Gastroesophageal sphincter (tissue), 4 donors: ENCODE measurements around the gene IL33. TPM values are rescaled to one million over a fixed set of nuclear protein-coding genes. Genes with fewer than 3 reads are reported as not detected.

Source experiments
- ATAC-seq: fragments of 150-250 bp; one replicate; pipeline ENCODE4 v1.9.1; 2016; ENCODE audit warnings: mild to moderate bottlenecking, moderate library complexity
- H3K27ac ChIP-seq, 4 donors: fragments of 200-600 bp; sonication (generic) in 3 of 4; 1 replicate in 3 of 4; 2 replicates in 1 of 4; pipeline ENCODE4 v1.5.1; 2016 to 2019
- H3K27me3 ChIP-seq: fragments of 200-600 bp; sonication (generic); one replicate; pipeline ENCODE4 v1.5.1; 2019
- H3K36me3 ChIP-seq, 2 donors: fragments of 200-600 bp; sonication (generic); one replicate each; pipeline ENCODE4 v1.5.1; 2019; ENCODE audit warnings: control low read depth in 1 of 2
- H3K4me1 ChIP-seq, 3 donors: fragments of 200-600 bp; sonication (generic); 1 replicate in 2 of 3; 2 replicates in 1 of 3; pipeline ENCODE4 v1.5.1; 2016 to 2019; ENCODE audit warnings: control low read depth in 2 of 3
- H3K4me3 ChIP-seq, 2 donors: fragments of 200-600 bp; sonication (generic); one replicate each; pipeline ENCODE4 v1.5.1; 2019; ENCODE audit warnings: mild to moderate bottlenecking in 1 of 2, moderate library complexity in 1 of 2
- H3K9me3 ChIP-seq, 3 donors: fragments of 200-600 bp; sonication (generic); one replicate each; pipeline ENCODE4 v1.5.1; 2017 to 2019; ENCODE audit warnings: control low read depth in 2 of 3
- CTCF ChIP-seq, 4 experiments: fragments of 200-600 bp in 2 of 4; fragments of 450-650 bp in 2 of 4; sonication (generic) in 1 of 4; IDR thresholded peaks; one replicate each; pipeline ENCODE4 v1.5.1; 2017 to 2019; ENCODE audit warnings: antibody characterized with exemption in 4 of 4, mild to moderate bottlenecking in 2 of 4, moderate library complexity in 2 of 4
- EP300 ChIP-seq: sonication (generic); formaldehyde crosslinking; IDR thresholded peaks from one replicate; pipeline ENCODE4 v1.6.1; 2017; ENCODE audit warnings: antibody characterized with exemption, mild to moderate bottlenecking
- POLR2A ChIP-seq, 2 donors: fragments of 450-650 bp; IDR thresholded peaks; one replicate each; pipeline ENCODE4 v1.6.1; 2017; ENCODE audit warnings: antibody characterized with exemption in 2 of 2, mild to moderate bottlenecking in 2 of 2, moderate library complexity in 1 of 2
- POLR2AphosphoS5 ChIP-seq: sonication (generic); formaldehyde crosslinking; IDR thresholded peaks from one replicate; pipeline ENCODE4 v1.6.1; 2017; ENCODE audit warnings: antibody characterized with exemption
- WGBS, 2 donors: methylation state at CpG; one replicate each; pipeline ENCODE4 v1.1.5; 2018; ENCODE audit warnings: low coverage in 1 of 2; 5-methylcytosine and 5-hydroxymethylcytosine counted together
- total RNA-seq, 4 donors: library from RNA; depleted of rRNA; stranded (reverse); fragments of >200 nt; gene quantifications; one replicate each; pipeline ENCODE4 v1.1.0, GENCODE V29; 2016

IL33 gene
- total RNA-seq, 4 donors from 2014 or later = 43.6 to 145 (median 77.8) TPM

- WGBS, 2 donors = 46 to 52% methylated on average over 3 of the region's 3 CpGs
- H3K4me3 ChIP-seq = no peak overlapping the region
- H3K27ac ChIP-seq = peak overlapping the region; percentile 69 to 89 (median 82)
- H3K36me3 ChIP-seq = no peaks in the 10 kb centered on the region
- no peak for ATAC-seq
- no peaks in the 10 kb centered on the region for H3K9me3 ChIP-seq
- TF ChIP-seq EP300 = no peak
- TF ChIP-seq POLR2AphosphoS5 = no peak
- no peak for TF ChIP-seq POLR2A (IDR thresholded peaks at IDR 0.05)
- TF ChIP-seq CTCF (IDR thresholded peaks at IDR 0.05) = no peak
- no peaks in the 10 kb centered on the region for H3K27me3 ChIP-seq
- peaks cover 10 to 31% (median 13%) of the 10 kb centered on the region in 3 donors for H3K4me1 ChIP-seq
Observed at GRCh38 chr9:6271508-6272228, 56.1 kb downstream of the IL33 start.

GRCh38 chr9:6272229-6272598, 56.6 kb downstream of the IL33 start:
- H3K4me3 ChIP-seq = no peak overlapping the region
- TF ChIP-seq POLR2AphosphoS5 (peak; percentile 94), POLR2A (IDR thresholded peaks at IDR 0.05) (no peak)

GRCh38 chr9:6277417-6277816, 61.8 kb downstream of the IL33 start:
- no peak for TF ChIP-seq POLR2A (IDR thresholded peaks at IDR 0.05)
- no peak for TF ChIP-seq CTCF (IDR thresholded peaks at IDR 0.05)
- Histone ChIP-seq H3K36me3 (no peaks in the 10 kb centered on the region), H3K4me1 (peaks cover 5 to 13% (median 6%) of the 10 kb centered on the region in 3 donors), H3K9me3 (no peaks in the 10 kb centered on the region), H3K27ac (no peak overlapping the region), H3K4me3 (no peak overlapping the region), H3K27me3 (no peaks in the 10 kb centered on the region)
- ATAC-seq = no peak
- WGBS, 2 donors = 42 to 67% methylated on average over 2 to 3 of the region's 3 CpGs

More at GRCh38 chr9:6272229-6272598, 56.6 kb downstream of the IL33 start:
- H3K36me3 ChIP-seq = no peaks in the 10 kb centered on the region
- H3K27ac ChIP-seq = peak overlapping the region; percentile 69 to 89 (median 82)
- no peaks in the 10 kb centered on the region for H3K9me3 ChIP-seq
- peaks cover 10 to 31% (median 13%) of the 10 kb centered on the region in 3 donors for H3K4me1 ChIP-seq
- H3K27me3 ChIP-seq = no peaks in the 10 kb centered on the region
- ATAC-seq = peak; percentile 98

GRCh38 chr9:6301858-6302257, 86.3 kb downstream of the IL33 start:
- no peaks in the 10 kb centered on the region for H3K36me3 ChIP-seq
- no peak overlapping the region for H3K4me3 ChIP-seq
- H3K27me3 ChIP-seq = no peaks in the 10 kb centered on the region
- no peak overlapping the region for H3K27ac ChIP-seq
- TF ChIP-seq CTCF (IDR thresholded peaks at IDR 0.05) = no peak
- TF ChIP-seq POLR2A (IDR thresholded peaks at IDR 0.05) = no peak
- no peak for TF ChIP-seq POLR2AphosphoS5
- no peak for TF ChIP-seq EP300
- ATAC-seq = no peak
- no peaks in the 10 kb centered on the region for H3K9me3 ChIP-seq
- 0 to 6% methylated on average over 2 of the region's 2 CpGs for WGBS, 2 donors
- H3K4me1 ChIP-seq = no peaks in the 10 kb centered on the region

- H3K36me3 ChIP-seq = no peaks in the 10 kb centered on the region
- no peak overlapping the region for H3K27ac ChIP-seq
- H3K9me3 ChIP-seq = no peaks in the 10 kb centered on the region
- no peak for ATAC-seq
- TF ChIP-seq POLR2AphosphoS5 (no peak), POLR2A (IDR thresholded peaks at IDR 0.05) (no peak), CTCF (IDR thresholded peaks at IDR 0.05) (no peak), EP300 (no peak)
- H3K4me3 ChIP-seq = no peak overlapping the region
- H3K4me1 ChIP-seq = no peaks in the 10 kb centered on the region
- no peaks in the 10 kb centered on the region for H3K27me3 ChIP-seq
Observed at GRCh38 chr9:6302417-6302816, 86.8 kb downstream of the IL33 start.
